ENCODE measurements around the gene PDE4B.

GRCh38 chr1:66380452-66381212 lies 587.9 kb downstream of the PDE4B start:
- TF ChIP-seq CTCF (IDR thresholded peaks at IDR 0.05) = no peak
- TF ChIP-seq EP300 (IDR thresholded peaks at IDR 0.05) = no peak

Data from sigmoid colon (tissue), 4 donors.